HG03135 (cell line): Measurements from ENCODE around the gene SH3TC2.

Source experiments
- ATAC-seq: cut with Tn5 transposase; IDR thresholded peaks from one replicate; pipeline ENCODE4 v1.9.1; 2021; ENCODE audit warnings: mild to moderate bottlenecking, moderate library complexity; ENCODE audit not compliant: unreplicated experiment

Gene SH3TC2

DNA sequence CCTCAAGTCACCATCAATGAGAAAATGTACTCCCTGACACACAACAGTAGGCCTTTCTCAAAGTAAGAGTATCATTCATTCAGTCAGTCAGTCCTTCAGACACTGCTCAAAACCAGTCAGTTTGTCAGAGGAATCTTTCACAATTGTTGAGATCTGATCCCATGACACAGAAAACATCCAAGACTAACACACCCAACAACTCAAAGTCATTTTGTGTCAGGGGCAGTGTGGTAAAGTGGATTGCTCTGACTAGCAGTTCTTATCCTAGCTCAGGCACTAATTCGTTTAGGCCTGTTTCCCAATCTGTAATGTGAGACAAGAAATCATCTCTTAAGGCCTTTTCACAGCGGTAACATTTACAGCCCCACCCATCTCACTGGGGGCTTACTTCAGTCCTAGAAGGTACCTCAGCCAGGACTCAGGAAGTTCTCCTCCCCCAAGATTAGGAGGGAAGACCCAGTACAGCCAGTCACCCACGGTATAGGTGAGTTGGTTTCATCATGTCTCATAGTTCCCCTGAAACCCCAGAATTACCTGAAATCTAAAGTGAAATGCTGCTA is 31.9 kb downstream of the SH3TC2 start:
- no peak for ATAC-seq

DNA sequence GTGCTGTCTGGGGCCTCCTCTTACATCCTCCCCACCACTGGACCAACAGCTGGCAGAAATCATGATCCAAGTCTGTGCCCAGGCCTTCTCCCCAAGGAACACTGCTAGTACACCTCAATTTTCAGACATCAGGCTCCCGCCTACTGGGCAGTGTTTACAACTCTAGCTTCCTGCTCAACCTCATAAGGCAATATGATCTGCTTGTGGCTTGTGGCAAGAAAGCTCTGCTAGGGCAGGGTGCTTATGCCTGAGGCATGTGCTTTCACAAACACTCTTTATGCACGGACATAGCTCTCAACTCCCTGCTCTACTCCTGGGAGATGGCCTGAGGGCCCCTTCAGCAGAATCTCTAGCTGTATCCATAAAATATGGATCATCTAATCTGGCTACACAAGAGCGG is 32.5 kb downstream of the SH3TC2 start:
- no peak for ATAC-seq

DNA sequence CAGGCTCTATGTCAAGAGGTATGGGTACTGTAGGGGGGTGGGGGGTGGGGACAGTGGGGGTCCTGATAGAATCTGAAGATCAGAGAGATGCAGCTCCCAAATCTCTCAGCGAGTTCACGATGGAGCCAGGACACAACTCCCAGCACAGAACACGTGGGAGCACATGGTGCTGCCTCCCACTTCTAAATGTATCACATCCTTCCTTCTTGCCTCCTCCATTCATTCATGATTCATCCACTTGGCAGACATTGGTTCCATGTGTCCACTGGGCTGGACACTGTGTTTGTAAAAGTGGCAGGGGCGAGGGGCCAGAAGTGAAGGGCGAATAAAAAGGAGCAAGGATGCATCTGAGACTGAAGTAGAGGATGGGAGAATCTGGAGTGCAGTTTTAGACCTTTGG is 33.9 kb downstream of the SH3TC2 start:
- ATAC-seq = no peak

DNA sequence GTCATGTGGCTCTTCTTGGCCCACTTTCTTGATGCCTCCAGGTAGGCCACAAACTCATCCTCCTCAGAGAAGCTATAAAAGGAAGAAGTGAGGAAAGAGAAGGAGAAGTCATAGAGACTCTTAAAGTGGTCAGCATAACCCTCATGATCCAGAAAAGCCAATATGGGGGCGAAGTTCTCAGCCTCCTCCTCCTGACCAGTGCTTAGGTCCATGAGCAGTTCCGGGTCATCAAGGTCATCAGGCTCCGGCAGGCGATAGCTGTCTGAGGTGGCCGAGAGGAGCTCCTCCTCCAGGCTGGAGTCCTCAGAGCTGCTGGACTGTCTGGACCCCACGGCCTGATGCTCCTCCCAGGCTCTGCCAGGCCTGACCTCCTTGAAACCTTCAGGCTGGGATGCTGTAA is 34.7 kb downstream of the SH3TC2 start:
- ATAC-seq = no peak

DNA sequence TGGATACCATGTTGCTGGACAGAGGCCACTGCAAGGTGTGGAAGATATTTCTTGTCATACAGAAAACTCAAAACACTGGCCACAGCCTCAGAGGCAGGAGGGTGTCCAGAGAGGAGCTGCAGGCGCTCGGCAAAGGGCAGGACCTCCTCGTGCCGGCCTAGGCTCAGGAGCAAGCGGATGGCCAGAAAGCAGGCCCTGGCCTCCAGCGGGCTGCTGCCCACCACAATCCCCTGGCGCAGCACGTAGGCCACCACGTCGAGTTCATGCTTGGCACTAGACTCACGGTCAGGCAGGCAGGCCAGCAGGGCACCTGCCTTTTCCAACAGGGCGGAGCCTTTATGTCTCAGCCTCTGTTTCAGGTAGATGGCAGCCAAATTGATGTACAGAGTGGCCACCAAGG is 35.2 kb downstream of the SH3TC2 start:
- no peak for ATAC-seq

DNA sequence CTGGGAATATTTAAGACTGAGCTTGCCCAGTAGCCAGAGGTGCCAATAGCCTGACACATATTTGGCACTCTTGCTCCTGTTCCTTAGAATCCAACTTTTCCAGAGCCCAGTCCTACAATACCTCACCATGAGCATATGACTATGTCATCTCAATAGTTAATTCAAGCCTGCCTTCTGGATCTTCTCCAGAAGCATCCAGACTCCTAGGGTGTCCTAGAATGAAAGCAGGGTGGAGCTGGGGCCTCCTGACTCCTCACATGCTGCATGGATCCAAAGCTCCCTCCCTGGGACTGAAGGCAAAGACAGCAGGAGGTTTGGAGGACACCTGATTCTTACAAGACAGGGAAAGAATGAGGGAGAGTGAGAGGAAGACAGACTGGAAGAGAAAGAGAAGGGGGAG is 37.9 kb downstream of the SH3TC2 start:
- ATAC-seq = no peak

DNA sequence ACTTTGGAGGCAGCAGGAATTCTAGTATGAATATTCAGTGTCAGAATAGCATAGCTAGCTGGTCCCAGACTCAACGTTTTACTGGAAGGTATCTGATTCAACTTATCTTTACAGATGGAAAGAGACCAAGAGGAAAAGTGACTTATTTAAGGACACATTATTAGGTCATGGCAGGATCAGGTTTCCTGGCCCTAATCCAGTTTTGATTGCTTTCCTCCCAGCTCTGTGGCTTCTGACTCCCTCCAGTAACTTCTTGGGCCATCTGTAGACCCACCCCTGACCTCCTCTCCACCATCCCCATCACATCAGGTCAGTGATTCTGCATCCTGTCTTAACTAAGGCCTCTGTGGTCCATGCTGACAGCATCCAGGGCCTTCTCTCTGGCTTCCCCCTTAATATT is 38.4 kb downstream of the SH3TC2 start:
- ATAC-seq = no peak

DNA sequence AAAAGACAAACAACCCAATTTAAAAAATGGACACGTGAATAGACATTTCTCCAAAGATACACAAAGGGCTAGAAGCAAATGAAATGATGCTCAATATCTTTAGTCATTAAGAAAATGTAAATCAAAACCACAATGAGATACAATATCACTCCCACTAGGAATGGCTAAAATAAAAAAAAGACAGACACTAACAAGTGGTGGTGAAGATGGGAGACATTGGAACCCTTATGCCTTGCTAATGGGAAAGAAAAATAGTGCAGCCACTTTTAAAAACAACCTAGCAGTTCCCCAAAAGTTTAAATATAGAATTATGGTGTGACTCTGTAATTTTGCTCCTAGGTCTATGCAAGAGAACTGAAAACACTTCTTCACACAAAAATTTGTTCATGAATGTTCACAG is 40.7 kb downstream of the SH3TC2 start:
- no peak for ATAC-seq

DNA sequence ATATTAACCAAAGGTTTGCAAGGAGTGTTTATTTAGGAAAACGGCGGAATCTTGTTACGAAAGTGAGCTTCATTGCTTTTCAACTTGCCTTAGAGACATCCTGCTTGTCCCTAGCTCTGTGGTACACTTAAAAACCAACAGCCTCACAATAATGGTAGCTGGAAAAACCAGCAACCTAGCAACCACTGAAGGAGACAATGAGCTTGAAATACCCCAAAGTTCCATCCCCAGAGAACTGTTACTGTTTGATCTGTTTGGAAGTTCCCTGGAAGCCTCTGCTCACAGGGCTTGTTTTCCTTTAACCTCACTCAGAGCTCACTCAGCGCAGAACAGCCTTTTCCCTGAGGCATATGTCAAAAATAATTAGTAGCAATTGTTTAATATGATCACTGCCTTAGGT is 43.2 kb downstream of the SH3TC2 start:
- no peak for ATAC-seq

DNA sequence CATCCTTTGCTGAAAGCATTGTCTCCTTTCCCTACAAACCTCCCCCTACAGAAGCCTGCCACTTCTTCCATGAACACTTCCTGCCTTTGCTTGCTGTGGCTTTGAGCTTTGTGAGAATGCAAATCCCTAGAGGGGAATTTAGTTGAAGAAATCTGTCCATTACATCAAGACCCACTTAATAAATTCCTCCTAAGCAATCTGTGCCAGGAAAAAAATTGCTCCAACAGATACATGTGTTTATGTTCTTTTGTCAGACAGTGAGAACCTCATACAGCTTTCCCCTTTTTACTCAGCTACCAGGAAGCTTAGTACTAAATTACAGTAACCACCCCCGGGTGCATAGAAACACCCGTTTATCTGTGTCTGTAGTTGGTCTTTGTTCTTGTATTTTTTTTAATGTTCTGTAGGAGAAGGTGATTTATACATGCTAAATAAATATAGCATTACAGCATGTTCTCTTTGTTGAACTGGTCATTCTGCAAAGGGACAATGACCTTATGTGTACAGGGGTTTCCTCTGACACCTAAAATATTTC is 43.9 kb downstream of the SH3TC2 start:
- no peak for ATAC-seq

DNA sequence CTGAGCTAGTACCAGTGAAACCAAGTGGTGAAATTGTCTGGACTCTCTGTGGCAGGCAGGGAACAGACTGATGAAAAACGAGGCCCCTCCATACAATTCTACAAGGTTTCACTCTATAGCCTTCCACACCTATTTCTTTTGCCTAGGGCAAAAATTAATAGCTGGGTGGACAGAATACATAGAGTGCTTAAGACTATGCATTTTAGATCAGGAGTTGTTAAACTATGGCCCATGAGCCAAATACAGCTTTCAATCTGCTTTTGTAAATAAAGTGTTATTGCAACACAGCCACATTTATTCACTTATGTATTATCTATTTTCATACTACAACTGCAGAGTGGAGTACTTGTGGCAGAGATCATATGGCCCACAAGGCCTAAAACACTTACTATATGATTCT is 45.2 kb downstream of the SH3TC2 start:
- no peak for ATAC-seq

DNA sequence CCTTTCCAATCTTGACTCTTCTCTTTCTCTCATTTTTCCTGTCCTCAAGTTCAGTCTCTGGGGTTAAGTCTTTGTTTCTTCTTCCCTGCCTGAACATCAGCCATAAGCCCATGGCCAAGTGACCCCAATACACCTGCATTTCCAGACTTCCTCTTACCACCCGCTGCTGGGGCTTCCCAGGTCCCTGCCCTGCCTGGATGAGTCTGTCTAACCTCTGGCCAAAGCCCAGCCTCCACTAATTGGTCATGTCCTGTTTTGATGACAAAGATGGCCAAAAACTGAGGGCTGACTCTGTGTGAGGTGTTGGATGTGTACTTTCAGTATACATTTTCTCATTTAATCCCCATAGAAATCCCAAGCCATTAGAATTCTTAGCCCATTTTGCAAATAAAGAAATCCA is 47.3 kb downstream of the SH3TC2 start:
- ATAC-seq = no peak

DNA sequence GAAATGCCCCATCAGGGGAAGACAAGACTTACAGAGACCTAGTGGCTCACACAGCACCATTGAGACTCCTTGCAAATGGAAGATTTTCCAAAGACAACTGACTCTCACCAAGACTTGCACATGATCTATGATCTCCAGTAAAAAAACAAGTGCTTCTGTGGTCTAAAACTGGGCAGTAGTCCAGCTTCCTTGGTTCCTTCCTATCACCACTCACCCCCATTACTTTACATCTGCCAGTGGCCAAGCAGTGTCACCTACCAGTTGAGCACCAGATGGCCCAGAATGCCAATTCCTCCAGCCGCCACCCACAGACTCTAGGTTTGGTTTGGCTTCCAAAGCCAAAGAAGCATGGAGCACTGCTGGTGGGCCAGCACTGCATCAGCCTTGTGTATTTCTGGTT is 47.7 kb downstream of the SH3TC2 start:
- ATAC-seq = no peak

DNA sequence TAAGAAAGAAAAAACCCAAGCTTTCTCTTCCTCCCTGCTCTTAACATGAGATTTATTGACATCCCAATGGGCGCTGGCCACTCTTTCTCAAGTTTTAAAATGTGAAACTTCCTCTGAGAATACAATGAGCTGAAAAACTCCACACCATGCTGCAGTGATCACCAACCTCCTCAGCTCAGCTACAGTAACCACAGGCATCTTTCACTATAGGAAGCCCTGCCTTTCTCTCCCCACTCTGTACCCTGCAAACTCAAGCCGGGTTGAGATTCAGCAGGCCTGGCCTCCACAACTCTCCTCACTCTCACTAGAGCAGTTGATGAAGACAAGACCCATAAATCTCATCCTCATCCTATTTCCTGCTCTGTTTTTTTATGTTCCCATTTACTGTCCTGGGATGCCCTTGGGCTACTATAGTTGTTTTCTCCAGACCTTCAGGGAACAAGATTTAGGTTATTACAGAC is 48.3 kb downstream of the SH3TC2 start:
- no peak for ATAC-seq

DNA sequence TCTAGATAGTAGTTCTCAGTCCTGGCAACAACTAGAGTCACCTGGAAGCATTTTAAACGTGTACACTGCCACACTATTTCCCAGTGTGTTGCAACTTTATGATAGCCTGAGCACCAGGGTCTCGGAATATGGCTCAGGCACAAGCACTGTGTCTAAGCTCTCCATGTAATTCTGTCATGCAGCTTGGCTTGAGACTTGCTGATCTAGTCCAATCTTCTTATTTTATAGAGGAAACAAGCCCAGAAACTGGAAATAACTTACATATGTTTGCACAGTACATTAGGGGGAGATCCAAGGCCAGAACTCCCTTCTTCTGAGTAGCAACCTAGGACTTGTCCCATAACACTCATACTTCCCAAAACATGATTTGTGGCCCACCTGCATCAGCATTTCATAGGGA is 49.1 kb downstream of the SH3TC2 start:
- ATAC-seq = no peak

DNA sequence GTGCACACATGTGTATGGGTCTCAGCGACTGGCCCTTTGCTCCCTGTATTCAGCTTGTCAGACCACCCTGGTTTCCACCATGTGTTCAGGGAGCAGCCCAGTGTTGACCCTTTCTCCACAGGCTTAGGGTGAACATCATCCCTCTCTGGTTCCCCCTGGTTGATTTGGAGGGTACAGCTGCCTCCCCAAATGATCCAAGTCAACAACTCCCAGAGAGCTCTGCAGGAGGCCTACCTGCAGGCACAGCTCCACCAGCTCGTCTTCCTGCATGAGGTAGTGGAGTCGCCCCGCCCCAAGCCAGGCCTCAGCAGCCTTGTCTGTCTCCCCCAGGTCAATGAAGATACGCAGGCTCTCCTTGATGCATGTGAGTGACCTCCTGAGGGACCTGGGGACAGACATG is 50.5 kb downstream of the SH3TC2 start:
- ATAC-seq = no peak

DNA sequence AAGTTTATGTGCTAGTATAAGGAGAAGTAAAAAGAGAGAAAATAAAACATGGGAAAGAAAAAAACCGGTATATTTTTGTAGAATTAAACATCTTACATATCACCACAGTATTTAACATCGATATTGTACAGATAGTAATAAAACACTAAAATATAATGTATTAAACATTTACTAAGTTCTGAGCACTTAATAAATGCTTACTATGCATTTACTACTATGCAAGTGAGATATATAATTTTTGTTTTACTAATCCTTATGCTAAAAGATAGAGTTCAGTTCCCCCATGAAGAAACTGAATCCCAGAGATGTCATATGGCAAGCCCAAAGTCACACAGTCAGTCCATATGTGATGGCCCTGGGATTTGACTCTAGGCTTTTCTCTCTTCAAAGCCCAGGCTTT is 51.1 kb downstream of the SH3TC2 start:
- no peak for ATAC-seq

DNA sequence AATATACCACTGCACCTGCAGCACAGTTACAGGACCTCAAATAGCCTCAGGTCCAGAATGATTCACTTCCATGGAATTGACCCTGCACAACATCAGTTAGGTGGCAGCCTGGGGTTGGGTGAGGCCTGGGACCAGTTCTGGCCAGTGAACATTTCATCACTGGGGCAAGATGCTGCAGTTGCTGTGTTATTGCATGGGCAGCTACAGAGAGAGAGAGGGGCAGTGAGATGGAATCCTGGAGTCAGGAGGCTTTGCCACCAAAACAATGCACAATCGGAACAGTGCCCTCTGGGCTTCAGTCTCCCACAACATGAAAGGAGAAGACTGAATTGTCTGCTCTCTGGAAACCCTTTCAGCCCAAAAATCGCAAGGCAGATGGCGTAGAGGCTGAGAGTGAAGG is 51.8 kb downstream of the SH3TC2 start:
- no peak for ATAC-seq

DNA sequence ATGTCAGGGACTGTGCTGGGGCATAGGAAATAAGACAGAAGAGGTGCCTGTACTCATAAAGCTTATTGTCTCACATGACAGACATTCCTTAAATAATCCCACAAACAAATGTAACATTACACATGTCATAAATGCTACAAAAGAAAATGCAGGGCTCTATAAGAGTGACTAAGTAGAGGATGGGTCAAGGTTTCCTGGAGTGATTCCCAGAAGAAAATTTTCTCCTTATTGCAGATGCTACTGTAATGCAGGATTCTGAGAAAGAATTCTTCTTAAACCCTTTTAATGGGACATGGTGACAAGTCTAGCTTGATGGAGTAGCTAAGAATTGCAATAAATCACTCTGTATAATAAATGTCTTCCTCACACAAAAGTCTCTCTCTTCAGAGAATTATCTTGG is 55.7 kb downstream of the SH3TC2 start:
- ATAC-seq = no peak

DNA sequence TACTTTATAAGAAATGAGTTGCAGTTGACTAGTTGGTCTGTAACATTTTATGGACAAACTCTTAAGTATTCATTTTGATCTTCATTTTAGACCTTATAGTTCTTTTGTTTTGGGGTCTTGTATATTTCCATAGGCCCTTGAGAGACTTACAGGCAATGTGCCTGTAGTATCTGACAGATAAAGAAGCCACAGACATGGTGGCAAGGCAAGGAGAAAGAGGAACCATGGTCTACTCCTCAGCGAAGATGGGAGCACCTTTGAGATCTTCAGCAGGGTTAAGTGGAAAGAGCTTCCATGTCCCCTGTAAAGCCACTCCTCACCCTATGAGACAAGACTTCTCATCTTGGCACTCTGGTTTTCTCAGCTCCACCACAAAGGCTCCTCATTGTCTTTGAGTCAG is 56.4 kb downstream of the SH3TC2 start:
- ATAC-seq = no peak

DNA sequence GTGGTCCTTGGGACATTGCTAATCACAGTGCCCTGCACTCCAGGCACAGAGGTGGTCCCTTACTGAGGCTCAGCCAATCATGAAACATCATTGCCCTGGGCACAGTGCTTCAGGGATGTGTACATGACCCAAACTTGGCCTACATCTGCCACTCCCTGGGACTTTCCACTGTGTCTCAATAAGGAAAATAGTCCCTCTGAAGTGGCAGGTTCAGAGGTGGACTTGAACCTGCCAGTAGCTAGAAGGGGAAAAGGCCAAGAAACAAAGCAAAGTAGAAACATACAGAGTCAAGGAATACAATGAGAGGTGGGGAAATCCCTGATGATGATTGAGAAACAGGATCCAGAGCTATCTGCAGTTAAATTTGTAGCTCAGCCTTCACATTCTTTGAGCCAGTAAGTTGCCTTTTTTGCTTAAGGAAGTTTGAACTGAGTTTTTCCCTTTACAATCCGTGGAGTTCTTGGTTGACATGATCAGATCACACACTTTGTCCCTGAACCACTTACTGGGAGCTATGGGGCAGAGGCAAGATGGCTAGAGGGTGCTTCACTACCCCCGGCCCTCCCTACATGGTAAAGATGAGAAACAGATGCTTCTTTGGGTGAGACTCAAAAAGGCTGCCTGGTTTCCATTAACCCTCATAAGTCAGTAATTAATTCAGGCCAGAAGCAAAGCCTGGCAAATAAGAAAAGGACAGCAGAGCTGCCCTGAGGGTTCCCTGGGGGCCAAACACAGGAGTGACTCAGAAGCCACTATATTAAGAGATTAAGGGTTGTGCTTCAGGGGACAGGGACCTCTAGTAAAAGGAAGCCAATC is 57.6 kb downstream of the SH3TC2 start:
- ATAC-seq = no peak

DNA sequence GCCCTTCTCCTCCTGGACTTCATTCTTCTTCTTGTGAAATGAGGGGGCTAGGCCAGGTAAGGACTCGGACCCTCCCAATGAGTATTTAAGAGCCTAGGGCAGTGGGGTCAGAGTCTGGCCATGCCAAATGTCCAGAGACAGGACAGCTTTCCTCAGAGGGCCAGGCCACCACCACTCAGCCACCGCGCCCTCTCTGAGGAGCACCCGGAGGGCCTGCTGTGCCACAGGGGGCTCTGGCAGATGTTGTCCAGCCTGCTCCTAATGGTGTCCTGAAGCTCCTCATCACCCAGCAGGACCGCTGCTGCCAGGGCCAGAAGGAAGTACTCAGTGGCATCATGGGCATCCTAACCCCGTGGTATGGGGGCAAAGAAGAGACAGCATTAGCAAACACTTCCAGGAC is 58.3 kb downstream of the SH3TC2 start:
- no peak for ATAC-seq
